ENCODE data around the gene C1orf50.
A peak's percentile ranks its signal among the peaks of the same experiment; 100 is the strongest.

Gene C1orf50

DNA sequence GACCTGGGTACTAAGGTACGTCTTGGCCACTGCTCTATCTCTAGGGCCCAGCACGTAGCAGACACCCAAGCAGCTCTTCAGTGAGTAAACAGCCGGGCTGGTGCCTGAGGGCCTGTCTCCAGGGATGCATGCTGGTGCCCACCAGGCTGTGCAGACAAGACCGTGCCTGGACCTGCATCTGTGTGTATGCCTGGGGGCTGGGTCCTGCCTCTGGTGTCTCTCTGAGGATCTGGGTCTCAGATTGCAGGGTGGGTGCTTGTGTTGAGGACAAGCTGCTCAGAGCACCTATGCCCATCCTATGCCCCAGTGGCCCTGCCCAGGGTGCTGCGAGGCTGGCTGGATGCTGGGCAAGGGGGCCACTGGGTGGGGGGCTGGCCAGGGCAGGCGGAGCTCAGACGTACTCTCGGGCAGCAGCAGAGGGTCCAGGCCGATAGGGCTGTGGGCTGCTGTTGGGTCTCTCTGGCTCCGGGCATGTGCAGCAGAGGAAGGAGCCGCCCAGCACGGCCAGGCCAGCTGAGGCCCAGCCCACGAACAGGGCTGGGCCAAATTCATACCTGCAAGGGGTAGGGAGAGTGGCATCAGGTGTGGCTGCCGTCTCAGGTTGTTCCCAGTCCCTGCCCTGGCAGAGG, 31.5 kb upstream of the C1orf50 start:
- ChIA-PET POLR2A (ENCODE audit: low non-redundant PET) (interaction anchor here (0.5 to 0.6 kb wide), 2 partner anchors 278 to 589 kb away, joined by 3 to 7 read pairs; no protein-coding TSS in a partner anchor), CTCF (interaction anchor here (0.6 to 0.7 kb wide), 4 partner anchors 12 to 239 kb away, joined by 3 to 4 read pairs (median 3); no protein-coding TSS in a partner anchor)
- peak overlapping the region; percentile 47; the same call in 1 of the 2 replicates for H3K27ac ChIP-seq
- TF ChIP-seq, protein P1, sequence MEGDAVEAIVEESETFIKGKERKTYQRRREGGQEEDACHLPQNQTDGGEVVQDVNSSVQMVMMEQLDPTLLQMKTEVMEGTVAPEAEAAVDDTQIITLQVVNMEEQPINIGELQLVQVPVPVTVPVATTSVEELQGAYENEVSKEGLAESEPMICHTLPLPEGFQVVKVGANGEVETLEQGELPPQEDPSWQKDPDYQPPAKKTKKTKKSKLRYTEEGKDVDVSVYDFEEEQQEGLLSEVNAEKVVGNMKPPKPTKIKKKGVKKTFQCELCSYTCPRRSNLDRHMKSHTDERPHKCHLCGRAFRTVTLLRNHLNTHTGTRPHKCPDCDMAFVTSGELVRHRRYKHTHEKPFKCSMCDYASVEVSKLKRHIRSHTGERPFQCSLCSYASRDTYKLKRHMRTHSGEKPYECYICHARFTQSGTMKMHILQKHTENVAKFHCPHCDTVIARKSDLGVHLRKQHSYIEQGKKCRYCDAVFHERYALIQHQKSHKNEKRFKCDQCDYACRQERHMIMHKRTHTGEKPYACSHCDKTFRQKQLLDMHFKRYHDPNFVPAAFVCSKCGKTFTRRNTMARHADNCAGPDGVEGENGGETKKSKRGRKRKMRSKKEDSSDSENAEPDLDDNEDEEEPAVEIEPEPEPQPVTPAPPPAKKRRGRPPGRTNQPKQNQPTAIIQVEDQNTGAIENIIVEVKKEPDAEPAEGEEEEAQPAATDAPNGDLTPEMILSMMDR (conservative IDR thresholded peaks at IDR 0.05; ENCODE audit: low read depth): no peak
- DNase-seq (ENCODE audit: low spot score): no peak

DNA sequence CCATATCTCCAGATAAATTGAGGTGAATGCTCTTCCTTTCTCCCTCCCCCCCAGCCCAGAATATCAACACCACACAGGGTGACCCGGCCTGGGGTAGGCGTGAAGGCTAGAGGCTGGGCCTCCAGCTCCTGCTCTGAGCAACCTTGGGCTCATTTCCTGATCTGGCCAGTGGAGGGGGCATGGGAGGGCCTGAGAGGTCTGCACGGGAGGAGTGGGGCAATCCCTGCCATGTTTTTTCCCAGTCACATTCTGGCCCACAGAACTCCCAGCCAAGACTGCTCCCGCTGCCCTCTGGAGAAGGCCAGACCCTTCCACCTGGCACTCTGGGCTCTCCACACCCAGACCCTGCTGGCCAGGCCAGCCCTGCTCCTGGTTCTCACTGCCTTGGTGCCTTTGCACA, 30.9 kb upstream of the C1orf50 start:
- CTCF ChIA-PET: interaction anchor here (0.7 to 0.8 kb wide), 3 partner anchors 12 to 209 kb away, joined by 3 to 5 read pairs (median 3); no protein-coding TSS in a partner anchor
- peak; percentile 46 for DNase-seq (ENCODE audit: low spot score)
- peak overlapping the region; percentile 47 for H3K27ac ChIP-seq
- TF ChIP-seq, protein P1 (conservative IDR thresholded peaks at IDR 0.05; ENCODE audit: low read depth): peak; percentile 22; the same call in 1 of the 2 replicates
- POLR2A ChIA-PET (ENCODE audit: low non-redundant PET): no interaction called here

DNA sequence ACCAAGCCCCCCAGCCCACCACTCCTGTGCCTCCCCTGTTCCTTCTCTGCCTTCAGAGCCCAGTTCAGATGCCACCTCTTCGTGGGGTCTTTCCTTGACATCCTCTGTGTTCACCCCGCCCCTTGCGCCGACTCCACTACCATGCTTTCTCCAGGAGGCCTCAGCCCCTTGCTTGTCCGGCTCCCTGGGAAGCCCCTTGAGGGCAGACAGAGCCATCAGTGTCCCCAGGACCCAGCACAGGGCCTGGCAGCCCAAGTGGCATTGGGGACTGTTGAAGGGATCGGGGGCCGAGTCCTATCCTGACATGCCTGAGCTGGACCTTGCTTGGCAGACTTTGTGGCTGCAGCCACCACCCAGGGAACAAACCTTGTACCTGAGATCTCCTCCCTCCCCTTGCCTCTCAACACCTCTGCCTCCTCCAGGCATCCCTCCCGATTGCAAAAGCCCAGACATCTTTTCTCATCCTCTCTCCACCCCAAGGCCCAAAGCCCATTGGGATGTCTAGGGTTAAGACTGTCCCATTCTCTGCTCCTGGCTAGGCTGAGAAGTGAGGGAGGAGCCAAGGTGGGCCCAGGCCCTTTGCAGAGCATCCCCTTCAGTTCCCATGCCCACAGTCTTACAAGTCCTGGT, 30.4 kb upstream of the C1orf50 start:
- TF ChIP-seq, protein P1 (conservative IDR thresholded peaks at IDR 0.05; ENCODE audit: low read depth): no peak
- peak overlapping the region; percentile 47 for H3K27ac ChIP-seq
- ChIA-PET POLR2A (ENCODE audit: low non-redundant PET) (no interaction called here), CTCF (interaction anchor here (0.7 to 0.8 kb wide), 2 partner anchors 20 to 207 kb away, joined by 3 to 5 read pairs; no protein-coding TSS in a partner anchor)
- DNase-seq (ENCODE audit: low spot score): no peak

DNA sequence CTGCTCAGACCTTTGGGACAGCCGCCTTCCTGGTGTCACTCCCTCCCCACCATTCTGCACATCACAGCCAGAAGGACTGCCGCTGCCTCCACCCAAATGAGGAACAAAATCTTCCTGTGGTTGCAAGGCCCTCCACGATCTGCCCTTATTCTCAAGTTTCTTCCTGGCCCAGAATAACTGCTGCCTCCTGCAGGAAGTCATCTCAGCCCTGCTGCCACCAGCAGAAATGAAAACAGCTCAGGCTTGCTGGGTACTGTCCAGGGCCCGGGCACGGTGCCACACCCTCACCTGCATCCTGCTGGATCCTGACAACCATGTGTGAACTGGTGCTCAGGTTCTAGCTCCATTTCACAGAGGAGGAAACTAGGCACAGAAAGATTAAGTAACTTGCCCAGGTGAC, 29.8 kb upstream of the C1orf50 start:
- DNase-seq (ENCODE audit: low spot score): no peak
- peak overlapping the region; percentile 47 for H3K27ac ChIP-seq
- POLR2A ChIA-PET (ENCODE audit: low non-redundant PET): no interaction called here
- TF ChIP-seq, protein P1 (conservative IDR thresholded peaks at IDR 0.05; ENCODE audit: low read depth): no peak
- CTCF ChIA-PET: interaction anchor here (0.6 to 0.8 kb wide), 3 partner anchors 19 to 206 kb away, joined by 3 to 5 read pairs (median 3); no protein-coding TSS in a partner anchor

DNA sequence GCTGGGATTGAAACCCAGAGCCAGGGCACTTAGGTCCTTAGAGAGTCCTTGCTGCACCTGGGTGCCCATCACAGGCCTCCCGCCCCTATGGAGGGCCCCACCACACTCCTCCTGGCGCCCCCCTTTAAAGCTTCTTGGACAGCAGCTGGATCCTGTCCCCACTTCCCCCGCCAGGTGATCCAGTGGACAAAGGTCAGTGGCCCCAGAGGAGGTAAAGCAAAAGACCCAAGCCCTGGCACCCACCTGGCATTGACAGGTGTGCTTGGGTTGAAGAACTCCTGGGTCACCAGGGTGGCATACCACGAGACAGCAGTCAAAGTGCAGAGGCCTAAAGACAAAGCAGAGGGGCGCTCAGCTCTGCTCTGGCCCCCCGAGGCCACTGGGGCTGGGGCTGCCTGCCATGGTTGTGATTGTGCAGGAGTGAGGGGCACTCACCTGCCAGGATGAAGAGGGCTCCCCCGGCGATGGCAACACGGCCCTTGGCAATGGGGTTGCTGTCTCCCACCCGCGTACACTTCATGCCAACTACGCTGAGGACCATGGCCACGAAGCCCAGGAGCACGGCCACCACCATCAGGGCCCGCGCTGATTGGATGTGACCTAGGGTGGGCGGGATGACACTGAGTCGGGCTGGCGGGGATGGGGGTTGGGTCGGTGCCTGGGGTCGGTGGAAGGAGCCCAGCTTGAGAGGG, 28.9 kb upstream of the C1orf50 start:
- no peak for DNase-seq (ENCODE audit: low spot score)
- POLR2A ChIA-PET (ENCODE audit: low non-redundant PET): no interaction called here
- peak overlapping the region; percentile 47; the same call in 1 of the 2 replicates for H3K27ac ChIP-seq
- TF ChIP-seq, protein P1 (conservative IDR thresholded peaks at IDR 0.05; ENCODE audit: low read depth): no peak
- CTCF ChIA-PET: interaction anchor here (0.5 to 0.9 kb wide), 3 partner anchors 14 to 224 kb away, joined by 3 to 5 read pairs (median 3); no protein-coding TSS in a partner anchor

DNA sequence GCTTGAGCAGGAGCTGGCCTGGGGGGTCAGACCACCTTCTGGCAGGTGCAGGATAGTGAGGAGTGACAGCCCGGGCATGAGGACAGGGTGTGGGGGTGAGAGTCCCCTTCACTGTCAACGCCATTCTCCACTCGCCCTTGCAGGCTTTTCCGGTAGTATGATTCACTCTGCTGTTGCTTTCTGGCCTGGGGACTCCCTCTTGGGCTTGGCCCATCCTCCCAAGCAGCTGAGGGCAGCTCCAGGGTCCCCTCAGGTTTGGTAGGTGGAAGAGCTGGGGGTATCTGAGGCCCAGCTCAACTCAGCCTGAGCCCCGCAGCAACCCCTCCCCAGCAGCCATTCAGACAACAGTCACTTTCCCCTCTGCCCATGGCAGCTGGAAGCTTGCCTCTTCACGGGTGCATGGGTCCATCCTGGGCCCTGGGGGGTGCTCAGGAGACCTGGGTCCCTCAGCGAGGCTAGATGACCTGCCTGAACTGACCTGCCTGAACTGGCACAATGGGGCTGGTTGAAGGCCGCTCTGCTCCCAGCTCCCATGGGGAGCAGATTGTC, 28.3 kb upstream of the C1orf50 start:
- TF ChIP-seq, protein P1 (conservative IDR thresholded peaks at IDR 0.05; ENCODE audit: low read depth): no peak
- POLR2A ChIA-PET (ENCODE audit: low non-redundant PET): no interaction called here
- no peak for DNase-seq (ENCODE audit: low spot score)
- CTCF ChIA-PET: interaction anchor here (0.9 kb wide), 1 partner anchor 14 kb away, joined by 3 read pairs; no protein-coding TSS in a partner anchor
- H3K27ac ChIP-seq: no peak overlapping the region

Data from RWPE1 (cell line).